Endothelial cell of umbilical vein (primary cell): ENCODE measurements around the gene SUFU. TPM values are rescaled to one million over a fixed set of nuclear protein-coding genes. Genes with fewer than 3 reads are reported as not detected.
A peak's percentile ranks its signal among the peaks of the same experiment; 100 is the strongest.

ENCODE experiments used
- BruUV-seq: library from RNA; stranded (reverse); fragments of 400-500 nt; replicated peaks from 2 replicates; lab custom pipeline; 2021; lab: Mats Ljungman, UMichigan
- CTCF ChIA-PET: fragments of 300-600, 350-600 bp; sonication (Branson Sonifier 250); formaldehyde crosslinking; loops from one replicate; lab custom pipeline; 2021; ENCODE audit warnings: antibody characterized with exemption, inconsistent platforms; lab: Charles Lee
- POLR2A ChIA-PET: fragments of 300-600, 350-600 bp; sonication (Branson Sonifier 250); formaldehyde crosslinking; loops from one replicate; lab custom pipeline; 2021; ENCODE audit warnings: antibody characterized with exemption, inconsistent platforms; lab: Charles Lee
- DNase-seq: peaks from one replicate; pipeline ENCODE4 v3.0.0-alpha.2; 2011; ENCODE audit warnings: low read depth, low spot score
- FAIRE-seq: peaks from 2 replicates; lab custom pipeline; 2011; peaks lifted over from hg19 to GRCh38; lab: Jason Lieb, UNC
- H2AFZ ChIP-seq: 2 replicates; pipeline ENCODE4 v1.6.0; 2012; ENCODE audit warnings: low read depth, low read length, control low read depth, inconsistent platforms
- H3K27ac ChIP-seq: 2 replicates; pipeline ENCODE4 v1.5.1; 2011; ENCODE audit warnings: low read depth, mild to moderate bottlenecking, control low read depth, low read length, moderate library complexity; ENCODE audit not compliant: insufficient read depth
- H3K27me3 ChIP-seq, 2 experiments: 2 replicates each; pipeline versions ENCODE4 v1.6.0 to v1.6.1; 2011; ENCODE audit warnings: low read length in 2 of 2, mixed read lengths in 1 of 2; ENCODE audit not compliant: control insufficient read depth in 2 of 2, insufficient read depth in 2 of 2
- H3K36me3 ChIP-seq, 2 experiments: 2 replicates in 1 of 2; 3 replicates in 1 of 2; pipeline ENCODE4 v1.5.1; 2011; ENCODE audit warnings: low read length in 2 of 2, mild to moderate bottlenecking in 1 of 2, moderate library complexity in 1 of 2; ENCODE audit not compliant: control insufficient read depth in 2 of 2, insufficient read depth in 2 of 2; ENCODE audit errors: extremely low read depth in 1 of 2
- H3K4me1 ChIP-seq: 3 replicates; pipeline ENCODE4 v1.5.1; 2011; ENCODE audit warnings: mild to moderate bottlenecking, low read length; ENCODE audit not compliant: control insufficient read depth, insufficient read depth; ENCODE audit errors: extremely low read depth
- H3K4me2 ChIP-seq: 2 replicates; pipeline ENCODE4 v1.6.1; 2011; ENCODE audit warnings: low read length, control low read depth, mixed read lengths; ENCODE audit not compliant: insufficient read depth
- H3K4me3 ChIP-seq, 3 experiments: fragments of 200-600 bp in 1 of 3; sonication (generic), shearing (Covaris generic) in 1 of 3; replicated peaks in 1 of 3; 2 replicates each; pipeline ENCODE4 v1.5.1; 2011 to 2016; ENCODE audit warnings: control low read depth in 3 of 3, low read length in 3 of 3, mild to moderate bottlenecking in 2 of 3, inconsistent platforms in 1 of 3, low read depth in 1 of 3, moderate library complexity in 1 of 3; ENCODE audit not compliant: insufficient read depth in 1 of 3
- H3K79me2 ChIP-seq: 2 replicates; pipeline ENCODE4 v1.6.0; 2012; ENCODE audit warnings: low read length, inconsistent platforms; ENCODE audit not compliant: control insufficient read depth, insufficient read depth
- H3K9ac ChIP-seq: replicated peaks from 2 replicates; pipeline ENCODE3; 2011; ENCODE audit warnings: low read length, control low read depth; ENCODE audit not compliant: insufficient read depth; ENCODE audit errors: extremely low read depth
- H3K9me1 ChIP-seq: replicated peaks from 3 replicates; pipeline ENCODE4 v1.6.0; 2011; ENCODE audit warnings: mild to moderate bottlenecking, low read length; ENCODE audit not compliant: control insufficient read depth, insufficient read depth; ENCODE audit errors: extremely low read depth
- H3K9me3 ChIP-seq: replicated peaks from 2 replicates; pipeline ENCODE4 v1.5.1; 2012; ENCODE audit warnings: low read length, inconsistent platforms; ENCODE audit not compliant: control insufficient read depth, insufficient read depth
- H4K20me1 ChIP-seq: replicated peaks from 2 replicates; pipeline ENCODE3; 2011; ENCODE audit warnings: mild to moderate bottlenecking, low read length; ENCODE audit not compliant: control insufficient read depth, insufficient read depth; ENCODE audit errors: extremely low read depth
- CTCF ChIP-seq, 2 donors: IDR thresholded peaks; 1 replicate in 1 of 2; 2 replicates in 1 of 2; pipeline ENCODE4 v1.5.1; 2011; ENCODE audit warnings: low read length in 2 of 2, mild to moderate bottlenecking in 2 of 2, moderate library complexity in 2 of 2, control low read depth in 1 of 2, inconsistent platforms in 1 of 2, low read depth in 1 of 2; ENCODE audit not compliant: insufficient read depth in 1 of 2; ENCODE audit errors: extremely low read depth in 1 of 2
- EZH2 ChIP-seq: IDR thresholded peaks from 2 replicates; pipeline ENCODE4 v1.6.1; 2012; ENCODE audit warnings: borderline replicate concordance, low read depth, mild to moderate bottlenecking, moderate library complexity, low read length, inconsistent platforms; ENCODE audit not compliant: severe bottlenecking
- FOS ChIP-seq: IDR thresholded peaks from 2 replicates; pipeline ENCODE4 v1.6.1; 2011; ENCODE audit warnings: mild to moderate bottlenecking, low read length, moderate library complexity, borderline replicate concordance; ENCODE audit not compliant: insufficient read depth
- GATA2 ChIP-seq: IDR thresholded peaks from 2 replicates; pipeline ENCODE4 v1.7.0; 2011; ENCODE audit warnings: low read depth, mild to moderate bottlenecking, moderate library complexity, mixed read lengths, low read length; ENCODE audit not compliant: insufficient read length, insufficient read depth
- JUN ChIP-seq: IDR thresholded peaks from 2 replicates; pipeline ENCODE4 v1.6.1; 2011; ENCODE audit warnings: borderline replicate concordance, low read depth; ENCODE audit not compliant: insufficient read length, insufficient read depth
- MAX ChIP-seq: IDR thresholded peaks from 2 replicates; pipeline ENCODE4 v1.6.1; 2011; ENCODE audit not compliant: insufficient read depth, insufficient read length
- MYC ChIP-seq: IDR thresholded peaks from one replicate; pipeline ENCODE4 v1.6.1; 2011; ENCODE audit warnings: mild to moderate bottlenecking, low read depth, low read length
- POLR2A ChIP-seq: IDR thresholded peaks from 2 replicates; pipeline ENCODE4 v1.6.1; 2012; ENCODE audit warnings: low read depth, mild to moderate bottlenecking, control low read depth, low read length
- POLR2AphosphoS5 ChIP-seq: IDR thresholded peaks from 2 replicates; pipeline ENCODE4 v1.6.1; 2012; ENCODE audit warnings: low read depth, mild to moderate bottlenecking, control low read depth, low read length, moderate library complexity; ENCODE audit not compliant: insufficient read depth
- dilution Hi-C: fragments of 300-500 bp; cut with MboI; formaldehyde crosslinking; loops from one replicate; pipeline ENCODE4 v1.15.0; 2019; ENCODE audit warnings: low sequenced_read_pairs; ENCODE audit not compliant: extremely low pct_ligation_motif_present
- intact Hi-C: fragments of 100-400 bp; cut with micrococcal nuclease; formaldehyde crosslinking; loops from one replicate; pipeline ENCODE4 v1.10.0; 2022
- polyA plus RNA-seq, 4 experiments: library from polyadenylated mRNA; depleted of rRNA in 3 of 4; stranded (reverse) in 3 of 4; unstranded in 1 of 4; fragments of >200 nt; gene quantifications; 2 replicates each; pipeline versions ENCODE4 v1.2.1 to v1.2.3, GENCODE V29; 2011 to 2012; ENCODE audit warnings: missing spikeins in 1 of 4
- total RNA-seq: library from RNA; stranded (reverse); gene quantifications from 2 replicates; pipeline ENCODE4 v1.2.3, GENCODE V29; 2021

The SUFU gene
- total and polyA plus RNA-seq, 2 donors (not counting 3 experiments of a cell fraction or from before 2014, with no cell fraction given) = 10.1 to 16.3 TPM

DNA sequence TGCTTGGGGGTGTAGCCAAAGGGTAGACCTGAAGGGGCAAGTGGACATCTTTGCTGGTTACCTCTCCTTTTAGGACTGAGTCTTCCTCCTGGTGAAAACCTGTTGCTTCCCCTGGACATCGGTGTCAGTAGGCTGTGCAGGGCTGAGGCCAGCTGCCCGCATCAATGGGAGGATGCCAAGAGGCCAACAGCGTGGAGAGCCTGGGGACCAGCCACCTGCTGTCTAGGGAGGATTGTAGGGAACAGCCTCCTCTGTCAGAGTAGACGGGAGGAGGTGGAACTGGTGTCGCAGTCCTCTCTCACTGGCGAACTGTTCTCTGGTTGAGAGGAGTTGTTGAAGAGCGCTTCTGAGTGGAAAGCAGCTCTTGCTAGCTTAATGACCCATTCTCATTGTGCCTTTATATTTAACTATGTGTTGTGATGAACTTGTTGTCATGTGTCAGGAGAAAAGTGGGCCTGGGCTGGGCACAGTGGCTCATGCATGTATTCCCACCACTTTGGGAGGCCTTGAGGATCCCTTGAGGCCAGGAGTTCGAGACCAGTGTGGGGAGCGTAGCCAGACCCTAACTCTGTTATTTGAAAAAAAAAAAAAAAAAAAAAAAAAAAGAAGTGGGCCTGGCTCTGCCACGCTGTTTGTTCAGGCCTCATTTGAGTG lies 1.8 kb downstream of the SUFU start:
- H3K27ac ChIP-seq = no peak overlapping the region
- H2AFZ ChIP-seq = no peak overlapping the region
- H3K4me3 ChIP-seq = no peak overlapping the region
- ChIA-PET CTCF (interaction anchor here (0.7 to 8.4 kb wide), 10 partner anchors 12 to 336 kb away, joined by 3 to 261 read pairs (median 6); partner anchors contain the start of genes NFKB2 and TRIM8), POLR2A (no interaction called here)
- H3K27me3 ChIP-seq = no peaks in the 10 kb centered on the region
- TF ChIP-seq MAX (no peak), JUN (no peak), GATA2 (no peak), EZH2 (no peak), POLR2AphosphoS5 (no peak), CTCF (IDR thresholded peaks at IDR 0.05; ENCODE audit: extremely low read depth in 1 of 2, insufficient read depth in 1 of 2, low read depth in 1 of 2, low read length in 2 of 2) (no peak), POLR2A (no peak), FOS (no peak), MYC (no peak)
- H3K36me3 ChIP-seq = peaks cover 0 to 2% of the 10 kb centered on the region in 2 experiments
- H3K4me2 ChIP-seq = peak overlapping the region; percentile 82
- intact Hi-C loops = no loop called here
- no peaks in the 10 kb centered on the region for H4K20me1 ChIP-seq
- no peaks in the 10 kb centered on the region for H3K9me1 ChIP-seq
- H3K4me1 ChIP-seq = peaks cover 28% of the 10 kb centered on the region
- dilution Hi-C loops = no loop called here
- H3K79me2 ChIP-seq = peaks cover 40% of the 10 kb centered on the region
- no peaks in the 10 kb centered on the region for H3K9me3 ChIP-seq
- FAIRE-seq (no peak), DNase-seq (no peak)
- BruUV-seq = no TSS peak
- H3K9ac ChIP-seq = no peak overlapping the region
